ENCODE results near the gene LOXL1.

DNA sequence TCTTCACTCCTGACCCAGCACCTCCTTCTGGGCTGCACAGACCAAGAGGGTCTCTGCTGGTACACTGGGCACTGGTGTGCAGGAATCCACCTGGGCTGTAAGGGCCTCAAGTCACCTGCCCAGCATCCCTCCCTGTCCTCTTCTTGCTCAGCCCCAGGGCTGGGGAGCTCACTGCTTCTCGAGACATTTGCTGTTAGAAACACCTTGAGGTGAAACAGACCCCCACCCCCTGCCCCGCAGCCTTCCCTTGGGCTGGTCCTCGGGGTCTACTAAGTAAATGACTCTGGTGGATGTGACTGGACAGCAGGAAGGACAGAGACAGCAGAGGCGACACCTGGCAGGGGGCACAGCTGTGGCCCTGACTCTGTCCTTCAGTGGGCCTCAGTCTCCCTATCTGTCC lies 29.1 kb downstream of the LOXL1 start:
- TF ChIP-seq, protein P1, sequence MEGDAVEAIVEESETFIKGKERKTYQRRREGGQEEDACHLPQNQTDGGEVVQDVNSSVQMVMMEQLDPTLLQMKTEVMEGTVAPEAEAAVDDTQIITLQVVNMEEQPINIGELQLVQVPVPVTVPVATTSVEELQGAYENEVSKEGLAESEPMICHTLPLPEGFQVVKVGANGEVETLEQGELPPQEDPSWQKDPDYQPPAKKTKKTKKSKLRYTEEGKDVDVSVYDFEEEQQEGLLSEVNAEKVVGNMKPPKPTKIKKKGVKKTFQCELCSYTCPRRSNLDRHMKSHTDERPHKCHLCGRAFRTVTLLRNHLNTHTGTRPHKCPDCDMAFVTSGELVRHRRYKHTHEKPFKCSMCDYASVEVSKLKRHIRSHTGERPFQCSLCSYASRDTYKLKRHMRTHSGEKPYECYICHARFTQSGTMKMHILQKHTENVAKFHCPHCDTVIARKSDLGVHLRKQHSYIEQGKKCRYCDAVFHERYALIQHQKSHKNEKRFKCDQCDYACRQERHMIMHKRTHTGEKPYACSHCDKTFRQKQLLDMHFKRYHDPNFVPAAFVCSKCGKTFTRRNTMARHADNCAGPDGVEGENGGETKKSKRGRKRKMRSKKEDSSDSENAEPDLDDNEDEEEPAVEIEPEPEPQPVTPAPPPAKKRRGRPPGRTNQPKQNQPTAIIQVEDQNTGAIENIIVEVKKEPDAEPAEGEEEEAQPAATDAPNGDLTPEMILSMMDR (IDR thresholded peaks at IDR 0.05), result no peak
- no peak for TF ChIP-seq POLR2A (IDR thresholded peaks at IDR 0.05)

Measured in prostate gland (tissue), 2 donors.